ENCODE results near the gene PGR.

The PGR gene

GRCh38 chr11:101045415-101045814 is 84.2 kb downstream of the PGR start:
- Histone ChIP-seq H3K9ac (ENCODE audit: low read depth in 1 of 2, low read length in 2 of 2) (no peak overlapping the region), H3K27me3 (ENCODE audit: control insufficient read depth in 2 of 2, insufficient read depth in 2 of 2, low read length in 2 of 2) (no peaks in the 10 kb centered on the region), H3K36me3 (ENCODE audit: control insufficient read depth in 2 of 2, insufficient read depth in 2 of 2, low read length in 2 of 2) (no peaks in the 10 kb centered on the region), H3K27ac (ENCODE audit: low read depth in 2 of 2, low read length in 2 of 2) (no peak overlapping the region), H3K4me1 (ENCODE audit: control insufficient read depth in 2 of 2, insufficient read depth in 2 of 2, low read length in 2 of 2) (no peaks in the 10 kb centered on the region), H3K9me3 (ENCODE audit: control insufficient read depth in 2 of 2, low read length in 2 of 2) (no peaks in the 10 kb centered on the region), H3K4me3 (ENCODE audit: low read length in 2 of 2) (no peak overlapping the region)

DNA sequence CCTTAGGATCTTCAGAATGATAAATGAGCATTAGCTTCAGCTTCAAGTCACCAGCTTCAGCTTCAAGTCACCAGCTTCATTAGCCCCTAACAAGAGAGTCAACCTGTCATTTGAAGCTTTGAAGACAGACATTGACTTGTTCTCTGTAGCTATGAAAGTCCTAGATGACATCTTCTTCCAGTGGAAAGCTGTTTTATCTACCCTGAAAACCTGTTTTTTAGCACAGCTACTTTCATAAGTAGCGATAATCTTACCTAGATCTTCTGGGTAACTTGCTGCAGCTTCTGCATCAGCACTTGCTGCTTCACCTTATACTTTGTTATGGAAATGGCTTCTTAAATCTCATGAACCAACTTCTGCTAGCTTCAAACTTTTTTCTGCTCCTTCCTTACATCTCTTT is 85.7 kb downstream of the PGR start:
- H3K27ac ChIP-seq (ENCODE audit: low read depth in 2 of 2, low read length in 2 of 2) = no peak overlapping the region
- no peak overlapping the region for H3K4me3 ChIP-seq (ENCODE audit: low read length in 2 of 2)
- H3K27me3 ChIP-seq (ENCODE audit: control insufficient read depth in 2 of 2, insufficient read depth in 2 of 2, low read length in 2 of 2) = no peaks in the 10 kb centered on the region
- H3K9me3 ChIP-seq (ENCODE audit: control insufficient read depth in 2 of 2, low read length in 2 of 2) = no peaks in the 10 kb centered on the region
- no peaks in the 10 kb centered on the region for H3K4me1 ChIP-seq (ENCODE audit: control insufficient read depth in 2 of 2, insufficient read depth in 2 of 2, low read length in 2 of 2)
- H3K9ac ChIP-seq (ENCODE audit: low read depth in 1 of 2, low read length in 2 of 2) = no peak overlapping the region
- no peaks in the 10 kb centered on the region for H3K36me3 ChIP-seq (ENCODE audit: control insufficient read depth in 2 of 2, insufficient read depth in 2 of 2, low read length in 2 of 2)

GRCh38 chr11:101035872-101036271 is 93.7 kb downstream of the PGR start:
- Histone ChIP-seq H3K9me3 (ENCODE audit: control insufficient read depth in 2 of 2, low read length in 2 of 2) (no peaks in the 10 kb centered on the region), H3K4me3 (ENCODE audit: low read length in 2 of 2) (no peak overlapping the region), H3K27me3 (ENCODE audit: control insufficient read depth in 2 of 2, insufficient read depth in 2 of 2, low read length in 2 of 2) (no peaks in the 10 kb centered on the region), H3K9ac (ENCODE audit: low read depth in 1 of 2, low read length in 2 of 2) (no peak overlapping the region), H3K4me1 (ENCODE audit: control insufficient read depth in 2 of 2, insufficient read depth in 2 of 2, low read length in 2 of 2) (no peaks in the 10 kb centered on the region), H3K36me3 (ENCODE audit: control insufficient read depth in 2 of 2, insufficient read depth in 2 of 2, low read length in 2 of 2) (no peaks in the 10 kb centered on the region), H3K27ac (ENCODE audit: low read depth in 2 of 2, low read length in 2 of 2) (no peak overlapping the region)

GRCh38 chr11:101034076-101034475 is 95.5 kb downstream of the PGR start:
- Histone ChIP-seq H3K4me1 (ENCODE audit: control insufficient read depth in 2 of 2, insufficient read depth in 2 of 2, low read length in 2 of 2) (no peaks in the 10 kb centered on the region), H3K27me3 (ENCODE audit: control insufficient read depth in 2 of 2, insufficient read depth in 2 of 2, low read length in 2 of 2) (no peaks in the 10 kb centered on the region), H3K4me3 (ENCODE audit: low read length in 2 of 2) (no peak overlapping the region), H3K27ac (ENCODE audit: low read depth in 2 of 2, low read length in 2 of 2) (no peak overlapping the region), H3K36me3 (ENCODE audit: control insufficient read depth in 2 of 2, insufficient read depth in 2 of 2, low read length in 2 of 2) (no peaks in the 10 kb centered on the region), H3K9me3 (ENCODE audit: control insufficient read depth in 2 of 2, low read length in 2 of 2) (no peaks in the 10 kb centered on the region), H3K9ac (ENCODE audit: low read depth in 1 of 2, low read length in 2 of 2) (no peak overlapping the region)

GRCh38 chr11:101032991-101033390 is 96.6 kb downstream of the PGR start:
- H3K4me1 ChIP-seq (ENCODE audit: control insufficient read depth in 2 of 2, insufficient read depth in 2 of 2, low read length in 2 of 2) = no peaks in the 10 kb centered on the region
- no peaks in the 10 kb centered on the region for H3K27me3 ChIP-seq (ENCODE audit: control insufficient read depth in 2 of 2, insufficient read depth in 2 of 2, low read length in 2 of 2)
- no peaks in the 10 kb centered on the region for H3K36me3 ChIP-seq (ENCODE audit: control insufficient read depth in 2 of 2, insufficient read depth in 2 of 2, low read length in 2 of 2)
- no peak overlapping the region for H3K27ac ChIP-seq (ENCODE audit: low read depth in 2 of 2, low read length in 2 of 2)
- H3K4me3 ChIP-seq (ENCODE audit: low read length in 2 of 2) = no peak overlapping the region
- no peak overlapping the region for H3K9ac ChIP-seq (ENCODE audit: low read depth in 1 of 2, low read length in 2 of 2)
- H3K9me3 ChIP-seq (ENCODE audit: control insufficient read depth in 2 of 2, low read length in 2 of 2) = no peaks in the 10 kb centered on the region

- H3K4me1 ChIP-seq (ENCODE audit: control insufficient read depth in 2 of 2, insufficient read depth in 2 of 2, low read length in 2 of 2) = no peaks in the 10 kb centered on the region
- no peaks in the 10 kb centered on the region for H3K36me3 ChIP-seq (ENCODE audit: control insufficient read depth in 2 of 2, insufficient read depth in 2 of 2, low read length in 2 of 2)
- H3K27me3 ChIP-seq (ENCODE audit: control insufficient read depth in 2 of 2, insufficient read depth in 2 of 2, low read length in 2 of 2) = no peaks in the 10 kb centered on the region
- H3K27ac ChIP-seq (ENCODE audit: low read depth in 2 of 2, low read length in 2 of 2) = no peak overlapping the region
- no peaks in the 10 kb centered on the region for H3K9me3 ChIP-seq (ENCODE audit: control insufficient read depth in 2 of 2, low read length in 2 of 2)
- H3K4me3 ChIP-seq (ENCODE audit: low read length in 2 of 2) = no peak overlapping the region
- no peak overlapping the region for H3K9ac ChIP-seq (ENCODE audit: low read depth in 1 of 2, low read length in 2 of 2)
These were observed 97.9 kb downstream of the PGR start for GRCh38 chr11:101031713-101032112.

- no peaks in the 10 kb centered on the region for H3K36me3 ChIP-seq (ENCODE audit: control insufficient read depth in 2 of 2, insufficient read depth in 2 of 2, low read length in 2 of 2)
- H3K27me3 ChIP-seq (ENCODE audit: control insufficient read depth in 2 of 2, insufficient read depth in 2 of 2, low read length in 2 of 2) = no peaks in the 10 kb centered on the region
- H3K4me1 ChIP-seq (ENCODE audit: control insufficient read depth in 2 of 2, insufficient read depth in 2 of 2, low read length in 2 of 2) = no peaks in the 10 kb centered on the region
- no peak overlapping the region for H3K4me3 ChIP-seq (ENCODE audit: low read length in 2 of 2)
- H3K9ac ChIP-seq (ENCODE audit: low read depth in 1 of 2, low read length in 2 of 2) = no peak overlapping the region
- H3K27ac ChIP-seq (ENCODE audit: low read depth in 2 of 2, low read length in 2 of 2) = no peak overlapping the region
- H3K9me3 ChIP-seq (ENCODE audit: control insufficient read depth in 2 of 2, low read length in 2 of 2) = no peaks in the 10 kb centered on the region
These were observed 98.9 kb downstream of the PGR start for GRCh38 chr11:101030692-101031091.

- H3K27ac ChIP-seq (ENCODE audit: low read depth in 2 of 2, low read length in 2 of 2) = no peak overlapping the region
- no peak overlapping the region for H3K9ac ChIP-seq (ENCODE audit: low read depth in 1 of 2, low read length in 2 of 2)
- no peaks in the 10 kb centered on the region for H3K4me1 ChIP-seq (ENCODE audit: control insufficient read depth in 2 of 2, insufficient read depth in 2 of 2, low read length in 2 of 2)
- no peaks in the 10 kb centered on the region for H3K27me3 ChIP-seq (ENCODE audit: control insufficient read depth in 2 of 2, insufficient read depth in 2 of 2, low read length in 2 of 2)
- H3K9me3 ChIP-seq (ENCODE audit: control insufficient read depth in 2 of 2, low read length in 2 of 2) = no peaks in the 10 kb centered on the region
- H3K4me3 ChIP-seq (ENCODE audit: low read length in 2 of 2) = no peak overlapping the region
- H3K36me3 ChIP-seq (ENCODE audit: control insufficient read depth in 2 of 2, insufficient read depth in 2 of 2, low read length in 2 of 2) = no peaks in the 10 kb centered on the region
These were observed 99.6 kb downstream of the PGR start for GRCh38 chr11:101030015-101030414.

DNA sequence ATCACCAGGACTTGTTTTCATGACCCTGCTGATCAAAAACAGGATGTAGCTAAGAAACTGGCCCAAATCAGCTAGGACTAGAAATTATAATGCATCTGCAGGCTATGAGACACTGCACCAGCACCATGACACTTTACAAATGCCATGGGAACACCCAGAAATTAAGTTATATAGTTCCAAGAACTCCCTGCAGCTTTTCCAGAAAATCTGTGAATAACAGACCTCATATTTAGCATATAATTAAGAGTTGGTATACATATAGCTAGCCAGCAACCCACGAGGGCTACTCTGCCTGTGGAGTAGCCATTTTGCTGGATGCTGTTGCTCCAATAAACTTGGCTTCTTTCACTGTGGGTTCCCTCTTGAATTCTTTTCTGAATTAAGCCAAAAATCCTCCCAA is 101.0 kb downstream of the PGR start:
- no peaks in the 10 kb centered on the region for H3K4me1 ChIP-seq (ENCODE audit: control insufficient read depth in 2 of 2, insufficient read depth in 2 of 2, low read length in 2 of 2)
- no peaks in the 10 kb centered on the region for H3K27me3 ChIP-seq (ENCODE audit: control insufficient read depth in 2 of 2, insufficient read depth in 2 of 2, low read length in 2 of 2)
- H3K9ac ChIP-seq (ENCODE audit: low read depth in 1 of 2, low read length in 2 of 2) = no peak overlapping the region
- H3K27ac ChIP-seq (ENCODE audit: low read depth in 2 of 2, low read length in 2 of 2) = no peak overlapping the region
- H3K4me3 ChIP-seq (ENCODE audit: low read length in 2 of 2) = no peak overlapping the region
- no peaks in the 10 kb centered on the region for H3K36me3 ChIP-seq (ENCODE audit: control insufficient read depth in 2 of 2, insufficient read depth in 2 of 2, low read length in 2 of 2)
- no peaks in the 10 kb centered on the region for H3K9me3 ChIP-seq (ENCODE audit: control insufficient read depth in 2 of 2, low read length in 2 of 2)

DNA sequence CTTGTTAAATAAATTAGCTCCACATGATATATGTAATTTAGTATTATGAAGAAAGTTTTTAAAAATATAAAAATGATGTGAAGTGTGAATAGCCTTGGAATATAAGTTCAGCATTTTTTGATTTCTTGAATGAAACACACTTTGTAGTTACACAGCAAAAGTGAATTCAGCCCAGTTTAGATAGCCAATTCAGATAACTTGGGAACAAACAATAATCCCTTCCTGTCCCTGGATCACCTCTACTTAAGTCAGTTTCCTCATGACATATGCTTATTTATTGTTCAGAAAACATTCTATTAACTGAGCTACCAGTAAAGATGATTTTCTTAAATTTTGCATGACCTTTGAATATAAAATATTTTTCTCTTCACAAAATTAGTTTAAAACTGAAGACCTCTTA is 107.4 kb downstream of the PGR start:
- no peak overlapping the region for H3K4me3 ChIP-seq (ENCODE audit: low read length in 2 of 2)
- H3K27me3 ChIP-seq (ENCODE audit: control insufficient read depth in 2 of 2, insufficient read depth in 2 of 2, low read length in 2 of 2) = no peaks in the 10 kb centered on the region
- H3K9me3 ChIP-seq (ENCODE audit: control insufficient read depth in 2 of 2, low read length in 2 of 2) = no peaks in the 10 kb centered on the region
- H3K36me3 ChIP-seq (ENCODE audit: control insufficient read depth in 2 of 2, insufficient read depth in 2 of 2, low read length in 2 of 2) = no peaks in the 10 kb centered on the region
- H3K27ac ChIP-seq (ENCODE audit: low read depth in 2 of 2, low read length in 2 of 2) = no peak overlapping the region
- H3K4me1 ChIP-seq (ENCODE audit: control insufficient read depth in 2 of 2, insufficient read depth in 2 of 2, low read length in 2 of 2) = no peaks in the 10 kb centered on the region
- no peak overlapping the region for H3K9ac ChIP-seq (ENCODE audit: low read depth in 1 of 2, low read length in 2 of 2)

DNA sequence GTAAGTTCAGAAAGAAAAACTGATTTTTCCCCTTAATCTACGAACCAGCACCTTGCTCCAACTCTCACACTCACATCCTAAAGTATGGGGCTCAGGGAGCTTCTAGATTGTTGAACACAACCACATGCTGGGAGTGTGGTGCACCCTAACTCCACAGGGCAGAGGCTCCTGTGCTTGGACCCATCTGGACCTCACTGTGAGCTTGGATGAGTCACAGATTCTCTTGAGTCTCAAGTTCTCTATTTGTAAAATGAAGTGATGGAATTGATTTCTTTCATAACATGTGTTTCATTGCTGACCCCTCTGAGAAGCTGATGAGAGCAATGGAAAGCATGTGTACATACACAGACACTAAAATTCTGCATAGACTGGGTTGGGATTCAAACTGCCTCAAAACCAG is 109.7 kb downstream of the PGR start:
- Histone ChIP-seq H3K36me3 (ENCODE audit: control insufficient read depth in 2 of 2, insufficient read depth in 2 of 2, low read length in 2 of 2) (no peaks in the 10 kb centered on the region), H3K27me3 (ENCODE audit: control insufficient read depth in 2 of 2, insufficient read depth in 2 of 2, low read length in 2 of 2) (no peaks in the 10 kb centered on the region), H3K9ac (ENCODE audit: low read depth in 1 of 2, low read length in 2 of 2) (no peak overlapping the region), H3K4me1 (ENCODE audit: control insufficient read depth in 2 of 2, insufficient read depth in 2 of 2, low read length in 2 of 2) (no peaks in the 10 kb centered on the region), H3K9me3 (ENCODE audit: control insufficient read depth in 2 of 2, low read length in 2 of 2) (no peaks in the 10 kb centered on the region), H3K4me3 (ENCODE audit: low read length in 2 of 2) (no peak overlapping the region), H3K27ac (ENCODE audit: low read depth in 2 of 2, low read length in 2 of 2) (no peak overlapping the region)
